ENCODE measurements around the gene MACC1. TPM values are rescaled to one million over a fixed set of nuclear protein-coding genes. Genes with fewer than 3 reads are reported as not detected.

Gene MACC1
- polyA plus RNA-seq, 1 donor (not counting 4 experiments of a cell fraction or from before 2014, with no cell fraction given) = 16.4 TPM

GRCh38 chr7:20104696-20105095 lies 112.5 kb downstream of the MACC1 start:
- H4K20me1 ChIP-seq (ENCODE audit: control insufficient read depth, extremely low read depth, insufficient read depth, low read length) = no peaks in the 10 kb centered on the region
- no peaks in the 10 kb centered on the region for H3K9me3 ChIP-seq (ENCODE audit: control insufficient read depth, low read depth, low read length)
- H2AFZ ChIP-seq (ENCODE audit: control insufficient read depth, low read length) = no peak overlapping the region
- no peak overlapping the region for H3K4me3 ChIP-seq (ENCODE audit: control insufficient read depth in 2 of 3, extremely low read depth in 1 of 3, insufficient read depth in 2 of 3, low read depth in 1 of 3, low read length in 3 of 3)
- H3K79me2 ChIP-seq (ENCODE audit: control insufficient read depth, insufficient read depth, low read length) = no peaks in the 10 kb centered on the region
- no peaks in the 10 kb centered on the region for H3K4me1 ChIP-seq (ENCODE audit: control insufficient read depth, extremely low read depth, insufficient read depth, low read length)
- no peaks in the 10 kb centered on the region for H3K27me3 ChIP-seq (ENCODE audit: control insufficient read depth, extremely low read depth, insufficient read depth, low read length)
- no peak overlapping the region for H3K9ac ChIP-seq (ENCODE audit: control insufficient read depth, extremely low read depth, insufficient read depth, low read length)
- TF ChIP-seq CTCF (optimal IDR thresholded peaks at IDR 0.05 in 1 of 3, IDR thresholded peaks at IDR 0.05 in 1 of 3, conservative IDR thresholded peaks at IDR 0.05 in 1 of 3; ENCODE audit: extremely low read depth in 1 of 3, insufficient read depth in 2 of 3, low read length in 3 of 3) (no peak), EZH2 (IDR thresholded peaks at IDR 0.05; ENCODE audit: low read length) (no peak)
- H3K4me2 ChIP-seq (ENCODE audit: control insufficient read depth, extremely low read depth, insufficient read depth, low read depth, low read length) = no peak overlapping the region
- no peaks in the 10 kb centered on the region for H3K36me3 ChIP-seq (ENCODE audit: control insufficient read depth in 2 of 2, extremely low read depth in 1 of 2, insufficient read depth in 2 of 2, low read length in 2 of 2)
- H3K9me1 ChIP-seq (ENCODE audit: control insufficient read depth, extremely low read depth, insufficient read depth, low read length) = no peaks in the 10 kb centered on the region
- DNase-seq (ENCODE audit: low read depth, low spot score) = no peak
- no peak for FAIRE-seq
- H3K27ac ChIP-seq (ENCODE audit: control insufficient read depth, insufficient read depth, low read length) = no peak overlapping the region
- dilution Hi-C loops (cut with MboI; ENCODE audit: extremely low pct_ligation_motif_present, low sequenced_read_pairs) = no loop called here

- H2AFZ ChIP-seq (ENCODE audit: control insufficient read depth, low read length) = no peak overlapping the region
- FAIRE-seq (no peak), DNase-seq (ENCODE audit: low read depth, low spot score) (no peak)
- no peaks in the 10 kb centered on the region for H3K9me3 ChIP-seq (ENCODE audit: control insufficient read depth, low read depth, low read length)
- no peak overlapping the region for H3K27ac ChIP-seq (ENCODE audit: control insufficient read depth, insufficient read depth, low read length)
- H4K20me1 ChIP-seq (ENCODE audit: control insufficient read depth, extremely low read depth, insufficient read depth, low read length) = no peaks in the 10 kb centered on the region
- no peaks in the 10 kb centered on the region for H3K4me1 ChIP-seq (ENCODE audit: control insufficient read depth, extremely low read depth, insufficient read depth, low read length)
- no peak overlapping the region for H3K4me3 ChIP-seq (ENCODE audit: control insufficient read depth in 2 of 3, extremely low read depth in 1 of 3, insufficient read depth in 2 of 3, low read depth in 1 of 3, low read length in 3 of 3)
- TF ChIP-seq CTCF (optimal IDR thresholded peaks at IDR 0.05 in 1 of 3, IDR thresholded peaks at IDR 0.05 in 1 of 3, conservative IDR thresholded peaks at IDR 0.05 in 1 of 3; ENCODE audit: extremely low read depth in 1 of 3, insufficient read depth in 2 of 3, low read length in 3 of 3) (no peak), EZH2 (IDR thresholded peaks at IDR 0.05; ENCODE audit: low read length) (no peak)
- no peaks in the 10 kb centered on the region for H3K79me2 ChIP-seq (ENCODE audit: control insufficient read depth, insufficient read depth, low read length)
- H3K4me2 ChIP-seq (ENCODE audit: control insufficient read depth, extremely low read depth, insufficient read depth, low read depth, low read length) = no peak overlapping the region
- dilution Hi-C loops (cut with MboI; ENCODE audit: extremely low pct_ligation_motif_present, low sequenced_read_pairs) = no loop called here
- H3K27me3 ChIP-seq (ENCODE audit: control insufficient read depth, extremely low read depth, insufficient read depth, low read length) = no peaks in the 10 kb centered on the region
- no peak overlapping the region for H3K9ac ChIP-seq (ENCODE audit: control insufficient read depth, extremely low read depth, insufficient read depth, low read length)
- H3K9me1 ChIP-seq (ENCODE audit: control insufficient read depth, extremely low read depth, insufficient read depth, low read length) = no peaks in the 10 kb centered on the region
- H3K36me3 ChIP-seq (ENCODE audit: control insufficient read depth in 2 of 2, extremely low read depth in 1 of 2, insufficient read depth in 2 of 2, low read length in 2 of 2) = no peaks in the 10 kb centered on the region
These were observed 114.2 kb downstream of the MACC1 start for GRCh38 chr7:20102982-20103381.

Measured in keratinocyte (primary cell).